ENCODE data around the gene ATRIP. TPM values are rescaled to one million over a fixed set of nuclear protein-coding genes. Genes with fewer than 3 reads are reported as not detected.

ATRIP gene
- total and polyA plus RNA-seq, 10 of the 15 experiments (the other 5 are each of a cell fraction or from before 2014, with no cell fraction given): 1.4 to 16.0 (median 10.1) TPM

- no peak for TF ChIP-seq POLR2AphosphoS2 (IDR thresholded peaks at IDR 0.05; ENCODE audit: low read depth, low read length)
- 0 out of 2 replicates have a peak, but pooled peaks have one; percentile 8 for TF ChIP-seq SMC3 (IDR thresholded peaks at IDR 0.05; ENCODE audit: borderline replicate concordance, low read length)
- peak; percentile 45; the same call in 1 of the 2 replicates for TF ChIP-seq MTA3 (IDR thresholded peaks at IDR 0.05; ENCODE audit: borderline replicate concordance, low read length)
- no peak for TF ChIP-seq ATF2 (IDR thresholded peaks at IDR 0.05; ENCODE audit: low read length)
- no peak for TF ChIP-seq NR2F1 (conservative IDR thresholded peaks at IDR 0.05)
- TF ChIP-seq SUPT20H (IDR thresholded peaks at IDR 0.05; ENCODE audit: borderline replicate concordance, control insufficient read depth, low read depth, low read length): no peak
- no peak for TF ChIP-seq CUX1 (IDR thresholded peaks at IDR 0.05; ENCODE audit: insufficient replicate concordance, low read depth, low read length)
- TF ChIP-seq FOXK2 (IDR thresholded peaks at IDR 0.05): no peak
- no peak for TF ChIP-seq STAT3 (IDR thresholded peaks at IDR 0.05; ENCODE audit: low read depth, low read length)
- 0 out of 2 replicates have a peak, but pooled peaks have one; percentile 1 for TF ChIP-seq IKZF1 (conservative IDR thresholded peaks at IDR 0.05)
- no peak for TF ChIP-seq NFIC (IDR thresholded peaks at IDR 0.05; ENCODE audit: low read depth, low read length)
- TF ChIP-seq RB1 (IDR thresholded peaks at IDR 0.05; ENCODE audit: borderline replicate concordance): no peak
- peak; percentile 40; the same call in 1 of the 2 replicates for TF ChIP-seq POLR2AphosphoS5 (IDR thresholded peaks at IDR 0.05; ENCODE audit: low read length)
- no peak for TF ChIP-seq ZBTB4 (CRISPR knock-in tag; IDR thresholded peaks at IDR 0.05)
- TF ChIP-seq PAX8 (IDR thresholded peaks at IDR 0.05): no peak
- peak; percentile 12; the same call in 1 of the 2 replicates for TF ChIP-seq RELB (IDR thresholded peaks at IDR 0.05; ENCODE audit: low read depth)
- no peak for TF ChIP-seq PKNOX1 (IDR thresholded peaks at IDR 0.05)
These were observed 20.0 kb downstream of the ATRIP start (continued) for GRCh38 chr3:48466386-48467109.

Data from GM12878 (cell line).